Suprapubic skin (tissue), 3 donors: ENCODE data around the gene C7.

ENCODE experiments used
- EP300 ChIP-seq: sonication (generic); formaldehyde crosslinking; IDR thresholded peaks from one replicate; pipeline ENCODE4 v1.6.1; 2017; ENCODE audit warnings: antibody characterized with exemption
- POLR2A ChIP-seq, 2 donors: fragments of 450-650 bp; IDR thresholded peaks; one replicate each; pipeline ENCODE4 v1.6.1; 2017; ENCODE audit warnings: antibody characterized with exemption in 2 of 2, mild to moderate bottlenecking in 2 of 2, moderate library complexity in 2 of 2
- TF ChIP-seq, protein P1 (sequence below), 2 donors: fragments of 200-600 bp in 1 of 2; fragments of 450-650 bp in 1 of 2; sonication (generic) in 1 of 2; IDR thresholded peaks; one replicate each; pipeline ENCODE4 v1.5.1; 2016 to 2019; ENCODE audit warnings: antibody characterized with exemption in 2 of 2, mild to moderate bottlenecking in 1 of 2, moderate library complexity in 1 of 2

DNA sequence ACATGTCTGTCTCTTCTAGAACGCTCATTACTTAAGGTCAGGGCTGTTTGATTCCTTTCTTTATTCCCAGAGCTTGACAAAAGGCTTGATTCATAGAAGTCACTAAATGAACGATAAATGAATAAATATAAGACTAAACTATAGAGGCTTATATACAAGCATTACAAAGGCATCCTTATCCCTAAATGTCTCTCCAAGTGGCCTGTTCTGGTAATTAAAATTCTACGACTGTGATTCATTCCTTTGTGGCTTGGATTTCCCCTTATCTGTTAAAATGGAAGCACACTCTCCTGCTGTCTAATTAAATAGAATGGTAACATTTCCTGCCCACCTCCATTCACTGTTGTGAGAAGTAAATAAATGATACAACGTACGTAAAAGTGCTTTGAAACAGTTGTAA, 49.5 kb downstream of the C7 start:
- TF ChIP-seq, protein P1, sequence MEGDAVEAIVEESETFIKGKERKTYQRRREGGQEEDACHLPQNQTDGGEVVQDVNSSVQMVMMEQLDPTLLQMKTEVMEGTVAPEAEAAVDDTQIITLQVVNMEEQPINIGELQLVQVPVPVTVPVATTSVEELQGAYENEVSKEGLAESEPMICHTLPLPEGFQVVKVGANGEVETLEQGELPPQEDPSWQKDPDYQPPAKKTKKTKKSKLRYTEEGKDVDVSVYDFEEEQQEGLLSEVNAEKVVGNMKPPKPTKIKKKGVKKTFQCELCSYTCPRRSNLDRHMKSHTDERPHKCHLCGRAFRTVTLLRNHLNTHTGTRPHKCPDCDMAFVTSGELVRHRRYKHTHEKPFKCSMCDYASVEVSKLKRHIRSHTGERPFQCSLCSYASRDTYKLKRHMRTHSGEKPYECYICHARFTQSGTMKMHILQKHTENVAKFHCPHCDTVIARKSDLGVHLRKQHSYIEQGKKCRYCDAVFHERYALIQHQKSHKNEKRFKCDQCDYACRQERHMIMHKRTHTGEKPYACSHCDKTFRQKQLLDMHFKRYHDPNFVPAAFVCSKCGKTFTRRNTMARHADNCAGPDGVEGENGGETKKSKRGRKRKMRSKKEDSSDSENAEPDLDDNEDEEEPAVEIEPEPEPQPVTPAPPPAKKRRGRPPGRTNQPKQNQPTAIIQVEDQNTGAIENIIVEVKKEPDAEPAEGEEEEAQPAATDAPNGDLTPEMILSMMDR (IDR thresholded peaks at IDR 0.05) = no peak
- no peak for TF ChIP-seq POLR2A (IDR thresholded peaks at IDR 0.05)
- TF ChIP-seq EP300 = no peak
